T47D (cell line): Measurements from ENCODE around the gene EIF3L.

Experiments used
- DNase-seq, 2 experiments: peaks; one replicate each; pipeline versions ENCODE4 v3.0.0 to v3.0.0-alpha.2; 2011 to 2012; ENCODE audit warnings: low read depth in 1 of 2, low spot score in 1 of 2
- JUND ChIP-seq: IDR thresholded peaks from 2 replicates; pipeline ENCODE4 v1.6.1; 2012; ENCODE audit warnings: low read depth
- in situ Hi-C: cut with HindIII; loops from 2 replicates; pipeline ENCODE4 v1.10.0; 2016; ENCODE audit warnings: low sequenced_read_pairs, low pct_unique_long_range_greater_than_20kb

Gene EIF3L

DNA sequence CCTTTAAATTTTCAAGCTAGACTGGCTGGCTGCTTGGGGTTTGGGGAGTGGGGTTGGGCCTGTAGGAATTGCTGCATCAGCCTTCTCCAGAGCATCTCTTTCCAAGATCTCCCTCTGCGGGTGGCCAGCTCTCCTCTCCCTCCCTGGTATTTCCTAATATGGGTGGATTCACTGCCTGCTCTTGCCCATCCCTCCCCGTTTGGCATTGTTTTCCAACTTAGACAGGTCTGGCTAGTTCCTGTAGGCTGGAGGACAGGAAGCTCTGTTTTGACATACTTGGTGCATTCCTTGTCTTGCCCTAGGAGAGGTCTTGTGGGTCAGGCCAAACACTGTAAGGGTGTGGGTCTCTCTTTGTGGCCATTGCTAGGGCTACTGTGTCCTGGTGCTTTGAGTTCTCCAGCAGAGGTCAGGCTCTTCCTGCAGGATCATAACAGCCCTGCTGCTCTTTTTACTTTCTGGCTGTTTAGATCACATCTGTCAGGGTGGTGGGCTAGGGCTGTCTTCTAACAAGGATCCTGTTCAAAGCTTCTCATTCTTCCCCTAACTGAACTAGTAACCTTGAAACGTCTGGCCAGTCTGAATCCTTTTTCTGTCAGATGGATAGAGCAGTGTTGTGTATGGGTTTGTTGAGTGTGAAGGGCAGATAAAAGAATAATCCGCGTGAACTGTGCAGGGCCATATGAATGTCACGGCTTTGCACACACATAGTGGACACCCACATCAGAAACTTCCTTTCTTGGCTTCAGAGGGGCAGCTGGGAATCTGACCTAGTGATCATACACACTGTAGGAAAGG, 38.6 kb downstream of the EIF3L start:
- TF ChIP-seq JUND = no peak
- peak; percentile 38 to 95 for DNase-seq
- in situ Hi-C loops = no loop called here

DNA sequence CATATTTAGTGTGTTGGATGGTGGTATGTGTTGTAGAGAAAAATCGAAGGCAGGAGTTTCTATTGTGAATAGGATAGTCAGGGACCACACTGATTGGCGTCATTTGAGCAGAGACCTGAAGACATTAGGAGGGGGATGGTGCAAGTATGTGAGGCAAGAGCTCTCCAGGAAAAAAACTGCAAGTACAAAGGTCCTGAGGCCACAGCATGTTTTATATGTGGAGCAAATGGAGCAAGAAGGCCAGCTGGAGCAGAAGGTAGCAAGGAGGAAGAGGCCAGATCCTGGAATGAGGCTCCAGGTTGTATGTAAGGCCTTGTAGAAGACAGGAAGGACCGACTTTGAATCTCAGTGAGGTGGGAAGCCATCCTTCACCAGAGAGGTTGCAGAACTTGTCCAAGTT, 42.7 kb downstream of the EIF3L start:
- in situ Hi-C loops = no loop called here
- DNase-seq = no peak
- no peak for TF ChIP-seq JUND

DNA sequence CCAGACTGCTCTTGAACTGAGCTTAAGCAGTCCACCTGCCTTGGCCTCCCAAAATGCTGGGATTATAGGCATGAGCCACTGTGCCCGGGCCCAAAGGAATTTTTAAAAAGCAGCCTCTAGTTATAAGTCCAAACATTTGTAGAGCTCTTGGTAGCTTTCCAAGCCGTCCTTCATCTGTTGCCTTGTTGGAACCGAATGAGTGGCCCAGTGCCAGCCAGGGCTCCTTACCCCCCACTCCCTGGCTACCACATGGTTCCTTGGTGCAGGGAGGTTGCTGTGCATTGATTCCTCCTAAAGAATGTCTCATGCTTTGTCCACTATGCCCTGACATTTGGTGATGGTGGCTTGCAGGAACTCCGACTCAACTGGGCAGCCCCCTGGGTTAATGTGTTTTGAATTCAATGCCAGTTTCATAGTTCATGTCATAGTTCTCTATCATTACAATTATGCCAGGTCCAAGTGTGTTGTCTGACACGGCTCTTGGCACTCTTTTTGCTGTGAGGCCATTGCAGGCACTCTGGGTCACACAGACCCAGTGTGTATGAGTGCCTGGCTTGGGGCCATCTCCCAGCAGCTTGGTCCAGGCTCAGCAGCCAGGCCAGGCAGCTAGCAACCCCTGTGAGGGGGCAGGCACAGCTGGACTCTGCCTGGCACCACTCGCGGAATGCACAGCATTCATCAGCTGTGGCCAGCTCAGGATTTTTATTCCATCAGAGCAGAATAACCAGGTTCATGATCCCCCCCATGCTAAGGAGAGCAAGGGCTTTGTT, 43.5 kb downstream of the EIF3L start:
- TF ChIP-seq JUND = no peak
- in situ Hi-C loops = no loop called here
- DNase-seq = peak in 1 of 2 experiments; percentile 61

DNA sequence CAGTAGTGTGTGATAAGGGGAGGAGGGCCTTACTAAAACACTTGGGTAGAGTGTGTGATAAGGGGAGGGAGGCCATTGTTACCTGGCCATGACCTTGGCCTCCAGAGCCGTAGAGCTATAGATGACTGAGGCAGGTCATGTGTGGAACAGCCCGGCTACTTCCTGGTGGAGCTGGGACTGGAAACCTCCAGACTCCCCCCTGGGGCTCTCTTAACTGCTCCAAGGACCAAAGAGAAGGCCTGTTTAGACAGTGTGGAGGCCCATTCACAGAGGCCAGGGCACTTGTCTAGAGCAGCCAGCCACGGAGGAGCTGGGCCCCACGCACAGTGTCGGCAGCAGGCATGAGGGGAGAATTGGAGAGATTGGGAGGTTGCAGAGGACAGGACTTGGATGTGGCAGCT, 44.4 kb downstream of the EIF3L start:
- TF ChIP-seq JUND = no peak
- DNase-seq = no peak
- in situ Hi-C loops = no loop called here

GRCh38 chr22:37894939-37895670, 45.9 kb downstream of the EIF3L start:
- TF ChIP-seq JUND = no peak
- DNase-seq = peak in 1 of 2 experiments; percentile 83
- in situ Hi-C loops = no loop called here

DNA sequence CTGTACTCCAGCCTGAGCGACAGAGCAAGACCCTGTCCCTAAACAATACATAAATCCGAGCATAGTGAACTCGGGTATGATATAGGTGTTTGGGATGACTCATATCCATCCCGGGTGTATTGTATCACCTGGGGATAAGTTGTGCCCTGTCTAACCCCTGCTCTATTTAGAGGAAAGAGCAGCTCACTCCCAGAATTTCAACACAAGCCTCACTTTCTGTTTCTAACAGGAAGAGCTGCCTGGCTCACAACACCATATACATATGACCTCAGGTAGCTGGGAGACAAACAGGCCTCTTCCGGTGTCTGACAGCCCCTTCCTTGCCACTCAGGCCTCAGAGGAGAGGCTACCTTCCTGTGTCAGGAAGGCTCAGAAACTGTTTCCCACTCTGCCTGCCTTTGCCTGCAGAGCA, 47.0 kb downstream of the EIF3L start:
- DNase-seq = no peak
- in situ Hi-C loops = no loop called here

DNA sequence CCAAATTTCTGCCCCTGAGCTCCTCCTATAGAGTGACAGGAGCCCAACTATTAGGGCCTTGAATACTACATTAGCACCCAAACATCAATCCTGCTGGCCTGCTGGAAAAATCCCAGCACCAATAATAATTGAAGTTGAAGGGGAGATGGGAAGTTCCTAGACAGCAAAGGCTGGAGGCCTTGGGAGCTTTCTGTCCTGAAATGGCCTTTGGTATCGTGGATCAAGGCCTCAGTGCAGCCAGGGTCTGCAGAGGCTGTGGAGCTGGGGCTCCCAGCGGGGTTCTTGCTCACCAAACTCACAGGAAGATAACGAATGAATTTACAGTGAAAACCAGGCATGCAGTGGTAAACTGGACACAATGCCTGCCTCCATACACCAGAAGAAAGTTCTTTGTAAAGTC, 47.7 kb downstream of the EIF3L start:
- DNase-seq = no peak
- TF ChIP-seq JUND = no peak
- in situ Hi-C loops = no loop called here

More for the DNA sequence above, 47.0 kb downstream of the EIF3L start:
- no peak for TF ChIP-seq JUND

GRCh38 chr22:37897807-37898206, 48.6 kb downstream of the EIF3L start:
- TF ChIP-seq JUND = no peak
- DNase-seq = no peak
- in situ Hi-C loops = no loop called here

DNA sequence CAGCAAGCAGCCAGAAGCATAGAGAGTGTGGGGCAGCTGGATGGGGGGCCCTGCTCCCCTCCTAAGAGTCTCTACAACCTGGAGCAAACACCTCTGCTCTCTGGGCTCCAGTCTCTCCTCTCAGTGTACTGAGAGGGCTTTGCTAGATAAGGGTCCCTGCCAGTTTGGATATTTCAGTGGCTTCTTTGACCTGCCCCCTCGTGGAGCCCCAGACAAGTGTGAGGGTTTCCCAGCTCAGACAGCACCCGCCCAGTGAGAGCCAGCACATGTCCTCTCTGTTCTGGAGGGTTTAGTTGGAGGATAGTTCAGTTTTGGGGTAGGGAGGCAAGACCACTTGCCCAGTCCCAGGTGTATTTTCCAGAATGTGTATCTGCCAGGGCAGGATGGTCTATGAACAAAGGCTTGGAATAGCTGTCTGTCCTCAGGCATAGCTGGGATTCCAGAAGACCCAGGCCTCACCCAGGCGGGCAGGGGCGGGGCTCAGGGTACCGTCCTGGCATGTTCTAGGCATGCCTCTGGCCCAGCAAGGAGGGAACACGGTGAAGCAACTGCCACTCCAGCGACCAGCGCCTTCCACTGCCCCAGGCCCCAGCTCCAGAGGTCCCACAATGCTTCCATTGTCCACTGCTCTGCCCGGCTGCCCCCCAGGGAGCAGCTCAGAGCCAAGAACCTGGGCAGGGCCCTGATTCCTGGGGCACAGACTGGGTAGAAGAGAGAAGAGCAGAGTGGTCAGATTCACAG, 49.4 kb downstream of the EIF3L start:
- no peak for DNase-seq
- no peak for TF ChIP-seq JUND
- in situ Hi-C loops = no loop called here

DNA sequence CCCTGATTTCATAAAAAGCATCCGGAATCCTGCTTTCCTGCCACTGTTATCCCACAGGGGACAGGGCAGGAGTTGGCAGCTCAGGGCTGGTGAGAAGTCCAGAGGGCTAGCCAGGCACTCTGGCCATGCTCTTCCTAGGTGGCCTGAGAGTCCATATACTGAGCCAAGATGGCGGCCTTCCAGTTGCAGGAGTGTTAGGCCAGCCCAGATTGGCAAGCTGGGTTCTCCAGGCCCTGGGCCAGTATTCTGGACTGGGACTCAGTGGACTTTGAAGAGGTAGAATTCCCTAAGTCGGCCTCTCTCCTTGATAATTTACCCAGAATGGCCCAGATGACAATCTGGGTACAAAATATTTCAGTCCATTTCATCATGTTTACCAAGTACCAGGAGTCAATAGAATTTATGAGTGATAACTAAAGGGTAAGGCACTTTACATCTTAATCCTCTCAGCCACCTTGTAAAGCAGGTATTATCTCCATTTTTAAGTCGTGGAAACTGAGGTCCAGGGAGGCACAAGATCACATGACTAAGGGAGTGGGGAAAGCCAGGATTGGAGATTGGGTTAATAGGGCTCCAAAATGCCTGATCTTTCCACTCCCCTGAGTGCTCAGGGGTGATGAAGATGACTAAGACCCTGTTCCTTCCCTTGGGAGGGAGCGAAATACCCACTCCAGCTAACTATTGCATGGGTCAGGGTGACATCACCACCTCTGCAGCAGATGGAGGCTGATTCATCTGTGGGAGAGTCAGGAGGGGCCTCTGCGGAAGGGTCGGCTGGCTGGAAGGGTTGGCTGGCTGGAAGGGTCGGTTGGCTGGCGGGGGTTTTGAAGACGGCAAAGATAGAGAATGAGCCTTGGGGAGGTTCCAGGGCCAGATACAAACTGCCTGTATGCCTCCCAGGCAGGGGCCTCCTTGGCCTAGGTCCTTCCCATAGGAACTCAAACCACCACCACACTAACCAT, 55.6 kb downstream of the EIF3L start:
- no peak for TF ChIP-seq JUND
- DNase-seq = no peak
- in situ Hi-C loops = no loop called here
